Keratinocyte (primary cell): ENCODE results near the gene NANOS2. TPM values are rescaled to one million over a fixed set of nuclear protein-coding genes. Genes with fewer than 3 reads are reported as not detected.

Experiments used
- DNase-seq: peaks from one replicate; pipeline ENCODE4 v3.0.0-alpha.2; 2011; ENCODE audit warnings: low read depth, missing footprints, low spot score
- FAIRE-seq: peaks from 2 replicates; lab custom pipeline; 2011; peaks lifted over from hg19 to GRCh38; lab: Jason Lieb, UNC
- H2AFZ ChIP-seq: 2 replicates; pipeline ENCODE4 v1.6.0; 2012; ENCODE audit warnings: low read length, control low read depth, inconsistent platforms; ENCODE audit not compliant: control insufficient read depth
- H3K27ac ChIP-seq: 2 replicates; pipeline ENCODE4 v1.5.1; 2011; ENCODE audit warnings: low read length; ENCODE audit not compliant: control insufficient read depth, insufficient read depth
- H3K27me3 ChIP-seq: 3 replicates; pipeline ENCODE4 v1.6.0; 2011; ENCODE audit warnings: low read length; ENCODE audit not compliant: control insufficient read depth, insufficient read depth; ENCODE audit errors: extremely low read depth
- H3K36me3 ChIP-seq, 2 experiments: 2 replicates in 1 of 2; 3 replicates in 1 of 2; pipeline ENCODE4 v1.5.1; 2011; ENCODE audit warnings: low read length in 2 of 2, mild to moderate bottlenecking in 1 of 2; ENCODE audit not compliant: control insufficient read depth in 2 of 2, insufficient read depth in 2 of 2; ENCODE audit errors: extremely low read depth in 1 of 2
- H3K4me1 ChIP-seq: 3 replicates; pipeline ENCODE4 v1.5.1; 2011; ENCODE audit warnings: low read length; ENCODE audit not compliant: control insufficient read depth, insufficient read depth; ENCODE audit errors: extremely low read depth
- H3K4me2 ChIP-seq: 3 replicates; pipeline ENCODE4 v1.6.0; 2011; ENCODE audit warnings: low read depth, low read length; ENCODE audit not compliant: control insufficient read depth, insufficient read depth; ENCODE audit errors: extremely low read depth
- H3K4me3 ChIP-seq, 3 experiments: fragments of 200-600 bp in 1 of 3; sonication (generic) in 1 of 3; 2 replicates in 2 of 3; 3 replicates in 1 of 3; pipeline ENCODE4 v1.5.1; 2011 to 2016; ENCODE audit warnings: low read length in 3 of 3, mild to moderate bottlenecking in 3 of 3, control low read depth in 2 of 3, inconsistent platforms in 1 of 3, low read depth in 1 of 3, mixed read lengths in 1 of 3, mixed run types in 1 of 3, moderate library complexity in 1 of 3; ENCODE audit not compliant: control insufficient read depth in 2 of 3, insufficient read depth in 2 of 3; ENCODE audit errors: extremely low read depth in 1 of 3
- H3K79me2 ChIP-seq: 2 replicates; pipeline ENCODE4 v1.6.0; 2012; ENCODE audit warnings: low read length; ENCODE audit not compliant: control insufficient read depth, insufficient read depth
- H3K9ac ChIP-seq: 3 replicates; pipeline ENCODE4 v1.6.0; 2011; ENCODE audit warnings: low read length; ENCODE audit not compliant: control insufficient read depth, insufficient read depth; ENCODE audit errors: extremely low read depth
- H3K9me1 ChIP-seq: 3 replicates; pipeline ENCODE4 v1.6.0; 2011; ENCODE audit warnings: low read length; ENCODE audit not compliant: control insufficient read depth, insufficient read depth; ENCODE audit errors: extremely low read depth
- H3K9me3 ChIP-seq: 2 replicates; pipeline ENCODE4 v1.5.1; 2012; ENCODE audit warnings: low read depth, low read length; ENCODE audit not compliant: control insufficient read depth
- H4K20me1 ChIP-seq: 3 replicates; pipeline ENCODE4 v1.6.0; 2011; ENCODE audit warnings: low read length; ENCODE audit not compliant: control insufficient read depth, insufficient read depth; ENCODE audit errors: extremely low read depth
- CTCF ChIP-seq, 3 experiments: IDR thresholded peaks in 1 of 3; conservative IDR thresholded peaks in 1 of 3; optimal IDR thresholded peaks in 1 of 3; 2 replicates in 2 of 3; 3 replicates in 1 of 3; pipeline versions ENCODE3 to v1.5.1; 2011; ENCODE audit warnings: low read length in 3 of 3, mild to moderate bottlenecking in 3 of 3, moderate library complexity in 2 of 3, control low read depth in 1 of 3, inconsistent platforms in 1 of 3; ENCODE audit not compliant: insufficient read depth in 2 of 3; ENCODE audit errors: extremely low read depth in 1 of 3
- EZH2 ChIP-seq: IDR thresholded peaks from one replicate; pipeline ENCODE4 v1.6.1; 2012; ENCODE audit warnings: inconsistent platforms, mild to moderate bottlenecking, low read length, moderate library complexity
- dilution Hi-C: fragments of 300-500 bp; cut with MboI; formaldehyde crosslinking; loops from one replicate; pipeline ENCODE4 v1.7.0; 2020; ENCODE audit warnings: low sequenced_read_pairs; ENCODE audit not compliant: extremely low pct_ligation_motif_present
- polyA plus RNA-seq, 5 experiments: library from polyadenylated mRNA; depleted of rRNA in 3 of 5; stranded (reverse) in 3 of 5; stranded (forward) in 1 of 5; unstranded in 1 of 5; fragments of >200 nt; gene quantifications; 1 replicate in 1 of 5; 2 replicates in 3 of 5; 3 replicates in 1 of 5; pipeline versions ENCODE4 v1.2.1 to v1.2.3, GENCODE V29; 2011 to 2012; ENCODE audit warnings: missing spikeins in 2 of 5, low read depth in 1 of 5, low replicate concordance in 1 of 5

NANOS2 gene
- polyA plus RNA-seq, 1 donor (not counting 4 experiments of a cell fraction or from before 2014, with no cell fraction given): not detected

GRCh38 chr19:45958769-45959516, 44.4 kb upstream of the NANOS2 start:
- peaks cover 32% of the 10 kb centered on the region for H3K27me3 ChIP-seq
- FAIRE-seq: no peak

GRCh38 chr19:45958320-45958719, 43.7 kb upstream of the NANOS2 start:
- no peak overlapping the region for H3K27ac ChIP-seq
- no peaks in the 10 kb centered on the region for H3K9me3 ChIP-seq
- dilution Hi-C loops: no loop called here
- peaks cover 32% of the 10 kb centered on the region for H3K27me3 ChIP-seq
- FAIRE-seq: no peak
- peaks cover 21% of the 10 kb centered on the region for H3K4me1 ChIP-seq
- H4K20me1 ChIP-seq: no peaks in the 10 kb centered on the region
- no peaks in the 10 kb centered on the region for H3K36me3 ChIP-seq
- H3K9me1 ChIP-seq: no peaks in the 10 kb centered on the region
- H2AFZ ChIP-seq: no peak overlapping the region
- no peak for DNase-seq
- no peak for TF ChIP-seq CTCF (optimal IDR thresholded peaks at IDR 0.05 in 1 of 3, IDR thresholded peaks at IDR 0.05 in 1 of 3, conservative IDR thresholded peaks at IDR 0.05 in 1 of 3; ENCODE audit: extremely low read depth in 1 of 3, insufficient read depth in 2 of 3, low read length in 3 of 3)
- no peak for TF ChIP-seq EZH2
- H3K4me3 ChIP-seq: no peak overlapping the region
- no peak overlapping the region for H3K9ac ChIP-seq
- no peaks in the 10 kb centered on the region for H3K79me2 ChIP-seq
- H3K4me2 ChIP-seq: no peak overlapping the region

More at GRCh38 chr19:45958769-45959516, 44.4 kb upstream of the NANOS2 start:
- TF ChIP-seq CTCF (optimal IDR thresholded peaks at IDR 0.05 in 1 of 3, IDR thresholded peaks at IDR 0.05 in 1 of 3, conservative IDR thresholded peaks at IDR 0.05 in 1 of 3; ENCODE audit: extremely low read depth in 1 of 3, insufficient read depth in 2 of 3, low read length in 3 of 3) (no peak), EZH2 (no peak)
- Histone ChIP-seq H3K4me1 (peaks cover 16% of the 10 kb centered on the region), H3K9ac (no peak overlapping the region), H3K4me3 (no peak overlapping the region), H3K4me2 (no peak overlapping the region), H2AFZ (no peak overlapping the region), H3K27ac (no peak overlapping the region), H3K79me2 (no peaks in the 10 kb centered on the region), H3K9me1 (no peaks in the 10 kb centered on the region), H4K20me1 (no peaks in the 10 kb centered on the region), H3K9me3 (no peaks in the 10 kb centered on the region), H3K36me3 (no peaks in the 10 kb centered on the region)
- dilution Hi-C loops: no loop called here
- no peak for DNase-seq
